Hematopoietic multipotent progenitor cell (in vitro differentiated cells): ENCODE data around the gene APOA1. TPM values are rescaled to one million over a fixed set of nuclear protein-coding genes. Genes with fewer than 3 reads are reported as not detected.

Experiments used
- DNase-seq, 3 donors: peaks; one replicate each; pipeline ENCODE4 v3.0.0-alpha.2; 2011 to 2015; ENCODE audit warnings: low read depth in 2 of 3, low spot score in 2 of 3
- total RNA-seq: library from RNA; depleted of rRNA; stranded (reverse); fragments of >200 nt; gene quantifications from one replicate; pipeline ENCODE4 v1.2.3, GENCODE V29; 2012

The APOA1 gene
- total RNA-seq, 1 donor: 0.54 TPM

GRCh38 chr11:116859175-116859574 is 21.8 kb upstream of the APOA1 start:
- DNase-seq: no peak

- DNase-seq: no peak
Observed at GRCh38 chr11:116857936-116858335, 20.5 kb upstream of the APOA1 start.

GRCh38 chr11:116857316-116857715 is 19.9 kb upstream of the APOA1 start:
- no peak for DNase-seq

GRCh38 chr11:116856423-116856822 is 19.0 kb upstream of the APOA1 start:
- DNase-seq: no peak

- no peak for DNase-seq
Observed at GRCh38 chr11:116855413-116855812, 18.0 kb upstream of the APOA1 start.

- peak in 2 of 3 donors; percentile 85 to 94 for DNase-seq
Observed at GRCh38 chr11:116853461-116854073, 16.1 kb upstream of the APOA1 start.

GRCh38 chr11:116852261-116853031 is 15.0 kb upstream of the APOA1 start:
- no peak for DNase-seq

- peak in 2 of 3 donors; percentile 68 to 78 for DNase-seq
Observed at GRCh38 chr11:116851626-116852025, 14.2 kb upstream of the APOA1 start.

GRCh38 chr11:116849486-116849885 is 12.1 kb upstream of the APOA1 start:
- DNase-seq: peak in 2 of 3 donors; percentile 60 to 87

- DNase-seq: no peak
Observed at GRCh38 chr11:116849060-116849459, 11.6 kb upstream of the APOA1 start.

GRCh38 chr11:116847612-116848011 is 10.2 kb upstream of the APOA1 start:
- DNase-seq: no peak

GRCh38 chr11:116844722-116845121 is 7.3 kb upstream of the APOA1 start:
- no peak for DNase-seq

GRCh38 chr11:116843661-116844060 is 6.2 kb upstream of the APOA1 start:
- DNase-seq: no peak

- no peak for DNase-seq
Observed at GRCh38 chr11:116842909-116843308, 5.5 kb upstream of the APOA1 start.

GRCh38 chr11:116842117-116842516 is 4.7 kb upstream of the APOA1 start:
- no peak for DNase-seq

- DNase-seq: no peak
Observed at GRCh38 chr11:116840746-116841296, 3.4 kb upstream of the APOA1 start.

- no peak for DNase-seq
Observed at GRCh38 chr11:116840224-116840745, 2.9 kb upstream of the APOA1 start.

- DNase-seq: no peak
Observed at GRCh38 chr11:116838321-116839084, 1.1 kb upstream of the APOA1 start.

- no peak for DNase-seq
Observed at GRCh38 chr11:116836632-116836991, 810 bp downstream of the APOA1 start.

GRCh38 chr11:116835791-116836631 is 1.4 kb downstream of the APOA1 start:
- DNase-seq: peak; percentile 63 to 92 (median 92)
